Heart right ventricle (tissue), 16 donors: Measurements from ENCODE around the gene GTF3C2. TPM values are rescaled to one million over a fixed set of nuclear protein-coding genes. Genes with fewer than 3 reads are reported as not detected.
A peak's percentile ranks its signal among the peaks of the same experiment; 100 is the strongest.

Source experiments
- ATAC-seq, 8 donors: fragments of 200-7000 bp; cut with Tn5 transposase; one replicate each; pipeline ENCODE4 v1.9.1; 2020; ENCODE audit warnings: mild to moderate bottlenecking in 8 of 8, moderate library complexity in 8 of 8, moderate number of reproducible peaks in 1 of 8
- DNase-seq, 2 donors: peaks; one replicate each; pipeline ENCODE4 v3.0.0-alpha.2; 2020
- H3K27ac ChIP-seq, 10 donors: fragments of 200-600 bp; sonication (generic) in 2 of 10; one replicate each; pipeline versions ENCODE4 v1.5.0 to v1.8.0; 2020 to 2022; ENCODE audit warnings: mild to moderate bottlenecking in 3 of 10
- H3K27me3 ChIP-seq, 7 donors: fragments of 200-600 bp; one replicate each; pipeline ENCODE4 v1.8.0; 2021 to 2022; ENCODE audit warnings: mild to moderate bottlenecking in 2 of 7
- H3K36me3 ChIP-seq, 9 donors: fragments of 200-600 bp; sonication (generic) in 1 of 9; one replicate each; pipeline versions ENCODE4 v1.5.0 to v1.8.0; 2020 to 2022; ENCODE audit warnings: mild to moderate bottlenecking in 2 of 9
- H3K4me1 ChIP-seq, 9 donors: fragments of 200-600 bp; sonication (generic) in 1 of 9; one replicate each; pipeline versions ENCODE4 v1.5.0 to v1.8.0; 2020 to 2022; ENCODE audit warnings: mild to moderate bottlenecking in 4 of 9
- H3K4me3 ChIP-seq, 10 donors: fragments of 200-600 bp; sonication (generic) in 2 of 10; one replicate each; pipeline versions ENCODE4 v1.5.0 to v1.8.0; 2020 to 2022; ENCODE audit warnings: mild to moderate bottlenecking in 7 of 10, moderate library complexity in 2 of 10
- H3K9me3 ChIP-seq, 11 donors: fragments of 200-600 bp in 10 of 11; sonication (generic) in 2 of 11; one replicate each; pipeline versions ENCODE4 v1.5.0 to v1.8.0; 2013 to 2022; ENCODE audit warnings: mild to moderate bottlenecking in 2 of 11, control low read depth in 1 of 11, moderate library complexity in 1 of 11
- WGBS, 2 donors: extraction: QIAGEN DNeasy Blood & Tissue Kit; methylation state at CpG; one replicate each; pipeline ENCODE4 v1.1.7; 2013; ENCODE audit warnings: inconsistent platforms in 1 of 2; 5-methylcytosine and 5-hydroxymethylcytosine counted together
- intact Hi-C, 10 donors: fragments of 100-400 bp; cut with DNase I; formaldehyde crosslinking; loops; one replicate each; pipeline versions ENCODE4 v1.11.1 to v1.14.2; 2022
- long read RNA-seq, 3 donors: library from polyadenylated mRNA; unstranded; transcript quantifications; one replicate each; pipeline ENCODE4 v2.0.0, GENCODE V29; 2020 to 2021
- polyA plus RNA-seq, 2 donors: library from polyadenylated mRNA; stranded (reverse); fragments of 200-250 nt; gene quantifications; one replicate each; pipeline ENCODE4 v1.2.3, GENCODE V29; 2013
- total RNA-seq, 10 donors: library from RNA; stranded (reverse); fragmentation: NEBNext Ultra II Directional in 3 of 10; extraction: Animal tissue kit (Norgen Biotek cat#: 25700) in 3 of 10; gene quantifications; one replicate each; pipeline versions ENCODE4 v1.2.1 to v1.2.4, GENCODE V29; 2021 to 2023
- TF ChIP-seq, protein P1 (sequence below), 9 donors: fragments of 200-600 bp; sonication (generic) in 2 of 9; IDR thresholded peaks; one replicate each; pipeline versions ENCODE4 v1.5.0 to v1.8.0; 2021 to 2022; ENCODE audit warnings: antibody characterized with exemption in 9 of 9, mild to moderate bottlenecking in 5 of 9, moderate library complexity in 1 of 9
- donor health status: Arrhythmogenic right ventricular cardiomyopathy.
- donor health status: ischemic (EF 13 %, LVEDD 7.1; RV severe dilation, severe dysfunction).
- donor health status: healthy with polysubstance abuse.
- donor health status: DM: no; HTN: yes; CAD: no.
- donor health status: DM: no; HTN: no; CAD: no.
- donor health status: ischemic (EF 25% LVEDD 6.9; RV normal size, moderate dysfunction).
- donor health status: ischemic (EF 25% LVEDD 5.7; RV mildly dilated, moderate dysfunction).
- donor health status: healthy.
- donor health status: DM: yes; HTN: yes; CAD: no.
- donor health status: Ischemic cardiomyopathy.
- donor health status: ischemic (EF 35%, LVEDD 5.7; RV mildly dilated, moderate dysfunction).
- donor health status: nonischemic (EF 11% LVEDD 7.7; RV severe dilation, severe dysfunction).
- donor health status: DM: yes; HTN: yes; CAD: no.
- donor health status: PGD.
- donor health status: ischemic (EF 29% LVEDD 5.4; RV normal size, mild dysfunction).
- donor health status: nonischemic (EF 23%, LVEDD 6.1; RV moderate dilation, normal function).

The GTF3C2 gene, protein sequence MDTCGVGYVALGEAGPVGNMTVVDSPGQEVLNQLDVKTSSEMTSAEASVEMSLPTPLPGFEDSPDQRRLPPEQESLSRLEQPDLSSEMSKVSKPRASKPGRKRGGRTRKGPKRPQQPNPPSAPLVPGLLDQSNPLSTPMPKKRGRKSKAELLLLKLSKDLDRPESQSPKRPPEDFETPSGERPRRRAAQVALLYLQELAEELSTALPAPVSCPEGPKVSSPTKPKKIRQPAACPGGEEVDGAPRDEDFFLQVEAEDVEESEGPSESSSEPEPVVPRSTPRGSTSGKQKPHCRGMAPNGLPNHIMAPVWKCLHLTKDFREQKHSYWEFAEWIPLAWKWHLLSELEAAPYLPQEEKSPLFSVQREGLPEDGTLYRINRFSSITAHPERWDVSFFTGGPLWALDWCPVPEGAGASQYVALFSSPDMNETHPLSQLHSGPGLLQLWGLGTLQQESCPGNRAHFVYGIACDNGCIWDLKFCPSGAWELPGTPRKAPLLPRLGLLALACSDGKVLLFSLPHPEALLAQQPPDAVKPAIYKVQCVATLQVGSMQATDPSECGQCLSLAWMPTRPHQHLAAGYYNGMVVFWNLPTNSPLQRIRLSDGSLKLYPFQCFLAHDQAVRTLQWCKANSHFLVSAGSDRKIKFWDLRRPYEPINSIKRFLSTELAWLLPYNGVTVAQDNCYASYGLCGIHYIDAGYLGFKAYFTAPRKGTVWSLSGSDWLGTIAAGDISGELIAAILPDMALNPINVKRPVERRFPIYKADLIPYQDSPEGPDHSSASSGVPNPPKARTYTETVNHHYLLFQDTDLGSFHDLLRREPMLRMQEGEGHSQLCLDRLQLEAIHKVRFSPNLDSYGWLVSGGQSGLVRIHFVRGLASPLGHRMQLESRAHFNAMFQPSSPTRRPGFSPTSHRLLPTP
- 10 to 100 TPM; 21.8 to 30.3 (median 23.6) TPM for total RNA-seq
- polyA plus RNA-seq, result 10 to 100 TPM; 17.6 to 29.8 TPM
- long read RNA-seq, donor 1, transcript GTF3C2-201 (19 exons, 3,882 nt), result major isoform, 5 of 18 reads
- long read RNA-seq, donor 1, partial matches to known transcripts, result 12 of 18 reads
- long read RNA-seq, donor 1, other reads (novel, unspliced or antisense), result 1 of 18 reads
- long read RNA-seq, donor 2, partial matches to known transcripts, result 10 of 17 reads
- long read RNA-seq, donor 2, other reads (novel, unspliced or antisense), result 2 of 17 reads
- long read RNA-seq, donor 3, transcript GTF3C2-201 (19 exons, 3,882 nt), result major isoform, 10 of 26 reads
- long read RNA-seq, donor 3, partial matches to known transcripts, result 6 of 26 reads
- long read RNA-seq, donor 3, other reads (novel, unspliced or antisense), result 10 of 26 reads

DNA sequence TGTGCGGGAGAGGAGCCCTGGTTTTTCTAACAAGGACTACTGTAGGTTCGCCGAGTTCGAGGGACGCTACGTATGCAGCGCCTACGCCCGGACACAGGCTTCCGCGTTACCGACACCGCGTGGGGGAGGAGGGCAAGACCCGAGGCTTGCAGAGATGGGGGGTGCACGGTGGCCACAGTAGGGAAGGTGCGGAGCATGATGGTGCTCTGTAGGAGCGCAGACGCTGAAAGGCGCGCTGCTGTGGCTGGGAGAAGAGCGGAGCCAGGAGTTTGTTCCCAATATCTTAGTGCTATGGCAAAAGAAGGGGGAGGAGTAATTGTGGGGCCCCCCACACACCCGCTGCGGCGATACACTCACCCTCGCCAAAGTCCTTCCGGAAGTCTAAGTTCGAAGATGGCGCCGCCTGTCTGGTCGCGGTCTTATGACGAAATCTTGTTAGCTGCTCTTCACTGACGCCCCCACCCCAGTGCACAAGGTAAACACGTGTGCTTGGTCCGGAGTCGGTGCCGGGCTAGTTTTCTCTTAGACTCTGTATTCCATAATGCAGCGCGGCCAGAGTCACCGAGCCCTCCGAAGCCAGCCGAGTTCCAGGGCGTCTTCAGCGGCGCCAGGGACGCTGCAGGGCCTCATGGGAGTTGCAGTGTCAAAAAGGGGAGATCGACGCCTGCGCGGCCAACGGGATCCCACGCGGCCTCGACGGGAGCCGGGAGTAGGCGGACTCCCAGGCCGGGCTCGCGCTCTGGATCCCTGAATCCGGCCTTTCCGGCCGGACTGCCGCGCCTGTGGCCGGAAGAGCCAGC is at the start of gene GTF3C2:
Gene GTF3C2 (minus strand): TSS at position 383 of the 800 bp plus-strand sequence. CDS start 13,210 bp downstream, outside the sequence.
- H3K27ac ChIP-seq, result peak within 1 kb of the TSS; percentile 83 to 97 (median 90)
- H3K4me1 ChIP-seq, result peaks cover 0 to 47% (median 37%) of the 10 kb centered on the region in 9 donors
- intact Hi-C loops, result loop anchor here in 5 of 10 donors (2.0 to 10.0 kb wide), 5 partner anchors 14 to 144 kb away; partner anchors contain the start of genes MPV17 (in 4 of the 5), ATRAID (in 2 of the 5), EIF2B4 (in 2 of the 5) and SLC5A6 (in 2 of the 5)
- H3K27me3 ChIP-seq, result no peaks in the 10 kb centered on the region
- TF ChIP-seq, protein P1, sequence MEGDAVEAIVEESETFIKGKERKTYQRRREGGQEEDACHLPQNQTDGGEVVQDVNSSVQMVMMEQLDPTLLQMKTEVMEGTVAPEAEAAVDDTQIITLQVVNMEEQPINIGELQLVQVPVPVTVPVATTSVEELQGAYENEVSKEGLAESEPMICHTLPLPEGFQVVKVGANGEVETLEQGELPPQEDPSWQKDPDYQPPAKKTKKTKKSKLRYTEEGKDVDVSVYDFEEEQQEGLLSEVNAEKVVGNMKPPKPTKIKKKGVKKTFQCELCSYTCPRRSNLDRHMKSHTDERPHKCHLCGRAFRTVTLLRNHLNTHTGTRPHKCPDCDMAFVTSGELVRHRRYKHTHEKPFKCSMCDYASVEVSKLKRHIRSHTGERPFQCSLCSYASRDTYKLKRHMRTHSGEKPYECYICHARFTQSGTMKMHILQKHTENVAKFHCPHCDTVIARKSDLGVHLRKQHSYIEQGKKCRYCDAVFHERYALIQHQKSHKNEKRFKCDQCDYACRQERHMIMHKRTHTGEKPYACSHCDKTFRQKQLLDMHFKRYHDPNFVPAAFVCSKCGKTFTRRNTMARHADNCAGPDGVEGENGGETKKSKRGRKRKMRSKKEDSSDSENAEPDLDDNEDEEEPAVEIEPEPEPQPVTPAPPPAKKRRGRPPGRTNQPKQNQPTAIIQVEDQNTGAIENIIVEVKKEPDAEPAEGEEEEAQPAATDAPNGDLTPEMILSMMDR (IDR thresholded peaks at IDR 0.05), result peak in 3 of 9 donors; percentile 12 to 17 (median 17)
- peak within 1 kb of the TSS; percentile 68 to 98 (median 85) for H3K4me3 ChIP-seq
- WGBS, 2 donors, result 0 to 1% methylated on average over 67 of the region's 67 CpGs
- peak; percentile 97 to 99 (median 98) for ATAC-seq
- peak; percentile 93 to 95 for DNase-seq
- H3K36me3 ChIP-seq, result peaks cover 0 to 6% (median 0%) of the 10 kb centered on the region in 9 donors
- H3K9me3 ChIP-seq, result no peaks in the 10 kb centered on the region

DNA sequence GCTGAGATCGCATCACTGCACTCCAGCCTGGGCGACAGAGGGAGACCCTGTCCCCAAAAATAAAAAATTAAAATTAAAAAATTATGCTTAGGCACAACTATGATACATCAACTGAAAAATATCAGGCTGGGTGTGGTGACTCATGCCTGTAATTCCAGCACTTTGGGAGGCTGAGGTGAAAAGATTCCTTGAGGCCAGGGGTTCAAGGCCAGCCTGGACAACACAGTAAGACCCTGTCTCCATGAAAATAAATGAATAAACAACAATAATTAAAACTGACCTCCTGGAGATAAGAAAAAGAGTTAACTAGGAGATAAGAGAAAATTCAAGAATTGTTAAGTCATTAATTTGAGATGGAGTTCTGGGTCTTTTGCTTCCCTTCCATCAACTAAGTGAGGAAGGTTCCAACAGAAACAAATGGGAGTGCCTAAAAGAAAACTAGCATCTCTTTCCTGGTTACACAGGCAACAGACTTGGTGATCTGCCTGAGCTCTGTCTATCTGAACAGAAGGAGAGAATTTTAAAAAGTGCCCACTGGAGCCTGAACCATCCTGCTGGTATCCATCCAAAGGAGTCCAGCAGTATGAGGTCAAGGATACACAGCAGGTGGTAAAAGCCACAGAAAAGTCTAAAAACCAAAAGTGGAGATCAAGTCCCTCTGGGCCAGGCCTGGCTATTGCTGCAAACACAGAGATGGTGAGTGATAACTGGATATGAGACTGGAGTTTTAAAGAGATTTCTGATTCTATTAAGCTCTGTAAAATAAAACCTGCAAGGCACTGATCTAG is 44.0 kb upstream of the GTF3C2 start:
- Histone ChIP-seq H3K27ac (no peak overlapping the region), H3K27me3 (no peaks in the 10 kb centered on the region), H3K4me1 (peaks cover 0 to 8% (median 0%) of the 10 kb centered on the region in 9 donors), H3K9me3 (no peaks in the 10 kb centered on the region), H3K36me3 (peaks cover 0 to 36% (median 0%) of the 10 kb centered on the region in 9 donors), H3K4me3 (no peak overlapping the region)
- no peak for ATAC-seq
- no peak for DNase-seq
- intact Hi-C loops, result loop anchor here in 1 of 10 donors (10.0 kb wide), 1 partner anchor 224 kb away; the partner anchor contains the start of genes CCDC121 and GPN1
- TF ChIP-seq, protein P1 (IDR thresholded peaks at IDR 0.05), result no peak
- 98 to 99% methylated on average over 2 of the region's 2 CpGs for WGBS, 2 donors

DNA sequence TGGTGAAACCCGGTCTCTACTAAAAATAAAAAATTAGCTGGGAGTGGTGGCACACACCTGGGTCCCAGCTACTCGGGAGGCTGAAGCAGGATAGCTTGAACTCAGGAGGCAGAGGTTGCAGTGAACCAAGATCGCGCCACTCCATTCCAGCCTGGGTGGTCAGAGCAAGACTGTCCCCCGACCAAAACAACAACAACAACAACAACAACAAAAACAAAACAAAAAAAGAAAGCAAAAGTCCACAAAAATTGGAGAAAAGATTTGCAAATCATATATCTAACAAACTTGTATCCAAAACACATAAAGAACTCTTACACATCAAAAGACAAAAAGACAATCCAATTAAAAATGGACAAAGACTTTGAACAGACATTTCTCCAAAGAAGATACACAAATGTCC is 42.4 kb upstream of the GTF3C2 start:
- peaks cover 0 to 8% (median 0%) of the 10 kb centered on the region in 9 donors for H3K4me1 ChIP-seq
- TF ChIP-seq, protein P1 (IDR thresholded peaks at IDR 0.05), result no peak
- H3K4me3 ChIP-seq, result no peak overlapping the region
- H3K27me3 ChIP-seq, result no peaks in the 10 kb centered on the region
- WGBS, 2 donors, result 93 to 96% methylated on average over 5 of the region's 5 CpGs
- no peaks in the 10 kb centered on the region for H3K9me3 ChIP-seq
- ATAC-seq (no peak), DNase-seq (no peak)
- no peak overlapping the region for H3K27ac ChIP-seq
- H3K36me3 ChIP-seq, result peaks cover 0 to 28% (median 0%) of the 10 kb centered on the region in 9 donors
- intact Hi-C loops, result no loop called here
